ENCODE results near the gene TNFRSF9.
"Not testable (repeated sequence)": the region's sequence is repeated elsewhere in the genome, so short reads cannot be mapped to it uniquely, and the experiment has no call there.

TNFRSF9 gene

GRCh38 chr1:7960867-7961215, 20.2 kb upstream of the TNFRSF9 start:
- no peak for DNase-seq

DNA sequence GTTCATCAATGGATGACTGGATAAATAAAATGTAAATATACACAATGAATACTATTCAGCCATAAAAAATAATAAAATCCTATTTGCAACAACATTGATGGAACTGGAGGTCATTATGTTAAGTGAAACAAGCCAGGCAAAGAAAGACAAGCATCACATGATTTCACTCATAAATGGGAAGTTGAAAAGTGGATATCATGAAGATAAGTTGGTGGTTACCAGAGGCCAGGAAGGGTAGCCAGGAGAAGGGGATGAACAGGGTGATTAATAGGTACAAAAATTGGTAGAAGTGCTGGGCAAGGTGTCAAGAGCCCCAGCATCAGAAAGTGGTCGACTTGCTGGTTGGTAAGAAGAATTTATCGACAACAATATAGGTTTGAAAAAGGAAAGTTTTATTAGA, 19.5 kb upstream of the TNFRSF9 start:
- DNase-seq = peak; percentile 19 to 38

DNA sequence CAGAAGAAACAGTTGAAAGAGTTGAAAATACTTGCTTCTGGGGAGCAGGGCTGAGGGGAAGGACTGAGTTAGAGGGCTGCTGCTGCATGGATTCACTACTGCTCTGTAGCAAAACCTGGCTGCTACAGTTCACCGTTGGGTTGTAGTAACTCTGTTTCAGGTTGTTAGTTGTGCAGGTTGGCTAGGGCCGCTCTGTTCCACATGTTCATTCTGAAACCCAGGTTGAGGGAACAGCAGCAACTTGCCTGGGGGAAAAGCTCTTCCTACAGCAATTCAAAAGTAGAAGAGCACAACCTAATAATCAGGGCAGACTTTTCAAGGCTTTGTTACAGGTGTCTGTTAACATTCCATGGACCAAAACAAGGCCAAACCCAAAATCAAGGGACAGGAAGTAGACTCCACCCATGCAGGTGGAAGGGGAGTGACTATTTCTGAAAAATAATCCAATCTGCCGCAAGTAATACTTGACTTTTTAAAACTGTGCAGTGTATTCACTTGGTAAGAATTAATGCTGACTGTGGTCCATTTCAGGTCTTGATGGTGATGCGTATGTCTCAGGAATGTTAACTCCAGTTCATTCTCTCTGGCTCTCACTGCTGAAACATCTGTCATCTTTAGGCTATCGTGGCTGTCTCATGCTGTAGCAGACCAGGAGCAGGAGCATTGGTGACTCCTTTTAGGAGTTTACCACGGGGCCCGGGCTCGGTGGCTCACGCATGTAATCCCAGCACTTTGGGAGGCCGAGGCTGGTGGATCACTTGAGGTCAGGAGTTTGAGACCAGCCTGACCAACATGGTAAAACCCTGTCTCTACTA, 15.8 kb upstream of the TNFRSF9 start:
- no peak for DNase-seq

DNA sequence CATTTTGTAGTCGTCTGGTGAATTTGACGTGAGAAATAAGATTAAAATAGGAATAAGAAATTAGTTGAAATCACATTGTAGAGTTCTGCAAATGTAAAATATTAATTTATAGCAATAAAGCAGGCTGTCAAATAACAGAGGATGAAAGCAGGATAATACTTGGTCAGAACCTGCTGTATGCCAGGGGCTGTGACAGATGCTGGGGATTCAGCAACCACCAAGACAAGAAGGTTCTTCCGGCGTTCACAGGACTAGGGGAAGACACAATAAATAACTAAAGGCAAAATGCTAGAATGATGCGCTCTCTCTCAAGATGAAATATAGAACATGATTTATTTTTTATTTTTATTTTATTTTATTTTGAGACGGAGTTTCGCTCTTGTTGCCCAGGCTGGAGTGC, 14.0 kb upstream of the TNFRSF9 start:
- no peak for DNase-seq

- DNase-seq = peak; percentile 96 to 99
Measured at GRCh38 chr1:7953850-7954609, 13.4 kb upstream of the TNFRSF9 start.

GRCh38 chr1:7952791-7953190, 12.2 kb upstream of the TNFRSF9 start:
- DNase-seq = not testable (repeated sequence)

GRCh38 chr1:7948960-7949359, 8.3 kb upstream of the TNFRSF9 start:
- no peak for DNase-seq

DNA sequence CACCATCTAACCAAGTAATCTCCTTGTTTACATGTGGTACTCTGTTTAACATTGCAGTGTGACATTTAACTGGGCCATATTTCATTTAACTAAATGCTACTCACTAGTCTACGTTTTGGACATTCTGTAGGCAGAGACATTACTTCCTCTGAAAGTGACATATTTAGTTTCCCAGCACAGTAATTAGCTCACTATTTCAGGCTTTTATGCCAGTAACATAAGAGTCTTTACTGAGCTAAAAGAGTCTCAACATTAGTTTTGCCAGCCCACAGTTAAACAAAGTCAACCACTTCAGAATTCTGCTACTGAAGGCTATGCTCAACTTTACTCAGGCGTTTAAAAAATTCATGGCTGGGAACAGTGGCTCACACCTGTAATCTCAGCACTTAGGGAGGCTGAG, 2.6 kb upstream of the TNFRSF9 start:
- DNase-seq = peak in 1 of 2 donors; percentile 29

DNA sequence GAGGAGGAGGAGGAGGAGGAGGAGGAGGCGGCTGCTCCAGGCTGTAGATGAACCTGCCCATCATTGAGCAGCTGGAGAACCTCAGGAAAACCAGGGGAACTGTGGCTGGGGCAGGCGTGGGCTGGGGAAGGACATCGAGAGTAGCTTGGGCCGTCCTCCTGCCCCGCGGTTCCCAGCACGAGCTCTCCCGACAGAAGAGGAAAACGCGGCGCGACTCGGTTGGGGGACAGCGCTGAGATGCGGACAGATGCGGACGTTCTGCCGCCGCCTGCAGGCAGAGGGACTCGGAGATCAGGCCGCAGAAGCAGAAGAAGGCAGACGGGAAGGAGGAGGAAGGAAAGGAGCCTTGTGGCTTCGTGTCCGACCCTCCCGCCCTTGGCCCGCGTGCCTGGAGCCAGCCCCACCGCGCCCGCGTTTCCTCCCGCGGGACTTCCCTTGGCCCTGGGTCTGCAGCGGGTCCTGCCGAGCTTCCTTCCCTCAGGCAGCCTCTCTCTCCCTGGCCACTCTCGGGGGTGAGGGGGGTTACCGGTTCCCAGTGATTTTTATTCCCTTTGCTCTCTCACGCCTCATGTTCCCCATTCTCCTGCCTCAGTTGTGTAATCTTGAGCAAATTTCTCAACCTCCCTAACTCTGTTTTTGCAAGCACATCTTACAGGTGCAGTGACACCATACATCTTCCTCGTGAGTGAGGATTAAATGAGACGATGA, 1.7 kb upstream of the TNFRSF9 start:
- peak; percentile 63 to 69 for DNase-seq

DNA sequence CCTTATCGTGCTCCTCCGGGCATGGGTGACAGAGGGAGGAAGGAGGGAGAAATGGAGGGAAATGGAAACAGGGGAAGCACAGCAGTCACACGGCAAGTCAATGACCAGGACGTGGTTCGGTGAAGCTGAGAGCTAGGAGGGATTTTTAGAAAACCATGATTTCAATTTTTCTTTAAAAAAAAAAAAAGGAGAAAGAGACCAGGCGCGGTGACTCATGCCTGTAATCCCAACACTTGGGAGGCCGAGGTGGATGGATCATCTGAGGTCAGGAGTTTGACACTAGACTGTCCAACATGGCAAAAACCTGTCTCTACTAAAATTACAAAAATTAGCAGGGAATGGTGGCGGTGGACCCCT, 776 bp upstream of the TNFRSF9 start:
- DNase-seq = peak; percentile 27 to 42

- no peak for DNase-seq
Measured at GRCh38 chr1:7940034-7940433, 605 bp downstream of the TNFRSF9 start.

DNA sequence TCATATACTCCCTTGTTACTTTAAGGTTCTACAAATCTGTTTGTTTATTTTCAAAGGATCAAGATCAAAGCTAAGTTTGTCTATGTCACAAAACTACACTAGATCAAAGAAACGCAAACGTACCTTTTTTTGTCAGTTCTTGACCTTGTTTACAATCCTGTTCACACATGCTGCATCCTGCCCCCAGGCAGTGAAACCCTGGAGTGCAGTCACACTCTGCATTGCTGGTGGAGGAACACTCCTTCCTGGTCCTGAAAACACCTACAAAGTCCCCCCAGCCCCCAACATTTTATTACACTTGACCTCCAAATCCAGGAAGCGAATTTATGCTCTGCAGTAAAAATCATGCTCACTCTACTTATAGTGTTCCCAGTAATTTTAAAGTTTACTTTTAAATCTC, 2.6 kb downstream of the TNFRSF9 start:
- DNase-seq = no peak

GRCh38 chr1:7932524-7933138, 8.0 kb downstream of the TNFRSF9 start:
- DNase-seq = no peak

DNA sequence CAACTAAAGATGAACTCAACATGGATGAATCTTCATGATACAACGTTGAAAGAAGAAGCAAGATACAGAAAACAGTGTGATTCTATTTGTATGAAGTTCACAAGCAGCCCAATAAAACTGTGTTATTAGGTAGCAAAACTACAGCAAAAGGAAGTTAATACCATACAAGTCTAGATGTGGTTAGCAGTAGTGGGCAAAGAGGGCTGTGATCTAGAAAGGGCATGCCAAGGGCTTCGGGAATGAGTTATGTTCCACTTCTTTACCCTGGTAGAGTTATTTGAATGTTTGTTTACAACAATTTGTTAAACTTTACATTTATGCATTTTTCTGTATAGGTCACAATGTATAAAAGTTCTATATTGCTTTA, 9.2 kb downstream of the TNFRSF9 start:
- no peak for DNase-seq

- DNase-seq = no peak
Measured at GRCh38 chr1:7930645-7931445, 9.8 kb downstream of the TNFRSF9 start.

GRCh38 chr1:7929637-7930036, 11.0 kb downstream of the TNFRSF9 start:
- DNase-seq = no peak

DNA sequence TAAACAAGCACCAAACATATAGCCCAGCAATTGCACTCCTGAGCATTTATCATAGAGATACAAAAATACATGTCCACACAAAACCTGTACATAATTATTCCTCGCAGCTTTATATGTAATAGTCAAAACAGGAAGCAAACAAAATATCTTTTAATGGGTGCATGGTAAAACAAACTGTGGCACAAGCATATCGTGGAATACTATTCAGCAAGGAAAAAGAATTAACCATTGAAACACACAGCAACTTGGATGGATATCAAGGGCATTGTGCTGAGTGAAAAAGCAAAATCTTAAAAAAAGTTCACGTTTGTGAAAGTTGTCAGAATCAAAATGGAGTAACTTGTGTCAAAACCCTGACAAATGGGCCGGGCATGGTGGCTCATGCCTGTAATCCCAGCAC, 12.4 kb downstream of the TNFRSF9 start:
- DNase-seq = no peak

DNA sequence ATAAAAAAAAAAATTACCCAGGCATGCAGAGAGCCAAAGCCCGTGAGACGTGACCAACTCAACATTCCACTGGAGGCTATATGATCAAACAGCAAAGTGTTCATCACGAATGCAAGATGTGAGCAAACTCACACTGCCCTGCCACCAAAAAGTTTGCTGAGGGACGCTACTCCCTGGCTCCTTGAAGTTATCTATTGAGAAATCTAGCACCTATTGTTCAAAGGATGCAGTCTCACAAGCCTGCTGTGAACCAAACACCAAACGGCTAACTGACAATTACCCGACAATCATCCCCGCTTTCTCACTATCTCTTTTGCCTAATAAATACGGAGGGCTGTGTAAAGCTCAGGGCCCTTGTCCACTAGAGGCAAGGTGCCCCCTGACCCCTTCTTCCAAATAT, 13.6 kb downstream of the TNFRSF9 start:
- DNase-seq = not testable (repeated sequence)

- peak in 1 of 2 donors; percentile 13 for DNase-seq
Measured at GRCh38 chr1:7922301-7922700, 18.3 kb downstream of the TNFRSF9 start.

- no peak for DNase-seq
Measured at GRCh38 chr1:7921796-7922195, 18.8 kb downstream of the TNFRSF9 start.

- DNase-seq = no peak
Measured at GRCh38 chr1:7919880-7920279, 20.8 kb downstream of the TNFRSF9 start.

DNA sequence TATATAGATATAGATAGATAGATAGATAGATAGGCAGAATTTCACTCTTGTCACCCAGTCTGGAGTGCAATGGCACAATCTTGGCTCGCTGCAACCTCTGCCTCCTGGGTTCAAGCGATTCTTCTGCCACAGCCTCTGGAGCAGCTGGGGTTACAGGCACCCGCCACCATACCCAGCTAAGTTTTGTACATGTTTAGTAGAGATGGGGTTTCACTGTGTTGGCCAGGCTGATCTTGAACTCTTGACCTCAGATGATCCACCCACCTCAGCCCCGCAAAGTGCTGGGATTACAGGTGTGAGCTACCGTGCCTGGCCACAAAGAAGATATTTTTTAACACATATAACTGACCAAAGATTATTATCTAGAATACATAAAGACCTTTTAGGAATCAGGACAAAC, 22.7 kb downstream of the TNFRSF9 start:
- DNase-seq = not testable (repeated sequence)

Measured in inflammatory macrophage (primary cell).